ENCODE results near the gene TOMT.

TOMT gene

DNA sequence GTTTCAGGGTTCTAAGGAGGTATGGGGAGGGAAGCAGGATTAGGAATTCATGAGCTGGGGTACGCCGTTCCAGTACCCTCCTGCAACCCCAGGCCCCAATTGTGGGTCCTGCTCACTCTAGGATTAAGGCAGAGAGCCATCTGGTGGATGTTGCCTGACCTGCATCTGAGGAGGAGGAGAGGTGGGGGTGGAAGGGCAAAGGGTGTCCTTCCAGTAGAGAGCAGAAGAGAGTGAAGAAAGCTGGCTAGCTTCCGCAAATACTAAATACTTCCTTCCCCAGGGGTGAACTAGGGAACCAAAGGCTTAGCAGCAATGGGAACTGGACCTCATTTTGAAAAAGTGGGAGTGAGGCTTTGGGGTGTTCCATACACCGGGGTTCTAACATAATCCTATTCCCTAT lies 14.4 kb upstream of the TOMT start:
- FAIRE-seq (peak; percentile 92), DNase-seq (ENCODE audit: insufficient read length) (peak; percentile 55)
- 0 out of 2 replicates have a peak, but pooled peaks have one; percentile 22 for TF ChIP-seq POLR2A (IDR thresholded peaks at IDR 0.05; ENCODE audit: low read depth, low read length)
- TF ChIP-seq TAF1 (IDR thresholded peaks at IDR 0.05; ENCODE audit: borderline replicate concordance, low read depth, low read length): no peak

DNA sequence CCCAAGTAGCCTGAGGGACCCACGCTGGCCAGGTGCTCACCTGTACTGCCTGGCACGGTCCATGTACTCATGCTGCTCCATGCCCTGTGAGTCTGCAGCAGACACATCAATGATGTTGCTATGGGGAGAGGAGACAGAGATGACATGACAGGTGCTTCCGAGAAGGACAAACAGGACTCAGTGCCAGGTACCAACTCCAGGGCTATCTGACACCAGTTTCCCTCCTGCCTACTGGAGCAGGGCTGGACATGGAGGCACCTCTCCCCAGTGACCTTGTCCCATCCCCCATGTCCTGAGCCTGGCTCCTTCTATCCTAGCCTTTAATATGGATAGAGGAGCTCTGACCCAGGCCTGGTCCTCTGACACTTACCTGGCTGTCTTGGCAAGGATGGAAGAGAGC lies 7.0 kb upstream of the TOMT start:
- no peak for TF ChIP-seq POLR2A (IDR thresholded peaks at IDR 0.05; ENCODE audit: low read depth, low read length)
- no peak for TF ChIP-seq POLR2AphosphoS5 (IDR thresholded peaks at IDR 0.05; ENCODE audit: low read depth, low read length)
- no peak for TF ChIP-seq TAF1 (IDR thresholded peaks at IDR 0.05; ENCODE audit: borderline replicate concordance, low read depth, low read length)
- DNase-seq (ENCODE audit: insufficient read length): no peak
- FAIRE-seq: no peak

DNA sequence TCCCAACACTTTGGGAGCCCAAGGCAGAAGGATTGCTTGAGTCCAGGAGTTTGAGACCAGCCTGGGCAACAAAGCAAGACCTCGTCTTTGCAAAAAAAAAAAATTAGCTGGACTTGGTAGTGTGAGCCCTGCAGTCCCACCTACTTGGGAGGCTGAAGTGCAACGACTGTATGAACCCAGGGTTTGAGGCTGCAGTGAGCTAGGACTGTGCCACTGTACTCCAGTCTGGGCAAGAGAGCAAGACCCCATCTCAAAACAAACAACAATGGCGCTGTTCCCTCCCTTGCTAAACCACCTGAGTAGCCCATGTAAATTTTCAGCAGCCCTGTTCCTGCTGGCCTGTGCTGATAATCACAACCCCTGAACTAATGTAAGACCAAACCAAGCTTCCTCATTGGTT lies 5.7 kb upstream of the TOMT start:
- no peak for FAIRE-seq
- DNase-seq (ENCODE audit: insufficient read length): no peak
- no peak for TF ChIP-seq POLR2AphosphoS5 (IDR thresholded peaks at IDR 0.05; ENCODE audit: low read depth, low read length)
- TF ChIP-seq TAF1 (IDR thresholded peaks at IDR 0.05; ENCODE audit: borderline replicate concordance, low read depth, low read length): no peak
- TF ChIP-seq POLR2A (IDR thresholded peaks at IDR 0.05; ENCODE audit: low read depth, low read length): no peak

DNA sequence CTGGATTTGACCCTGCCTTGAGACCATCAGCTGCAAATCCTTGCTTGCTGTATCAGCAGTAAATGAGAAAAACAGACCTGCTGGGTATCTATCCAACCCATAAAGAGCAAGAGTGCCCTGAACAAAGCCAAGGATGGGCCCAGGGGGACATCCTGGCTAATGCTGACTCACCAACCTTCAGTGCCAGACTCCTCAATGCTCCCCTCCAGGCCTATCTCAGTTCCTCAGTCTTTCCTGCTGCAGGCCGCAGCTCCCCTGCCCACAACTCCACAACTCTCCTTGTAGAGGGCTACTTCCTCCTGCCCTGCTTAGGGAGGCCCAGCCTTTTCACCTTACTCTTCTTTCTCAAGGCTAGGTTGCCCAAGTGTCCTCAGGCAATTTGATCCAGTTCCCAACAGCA lies 5.3 kb upstream of the TOMT start:
- TF ChIP-seq POLR2AphosphoS5 (IDR thresholded peaks at IDR 0.05; ENCODE audit: low read depth, low read length) (no peak), POLR2A (IDR thresholded peaks at IDR 0.05; ENCODE audit: low read depth, low read length) (no peak), TAF1 (IDR thresholded peaks at IDR 0.05; ENCODE audit: borderline replicate concordance, low read depth, low read length) (no peak)
- FAIRE-seq (no peak), DNase-seq (ENCODE audit: insufficient read length) (no peak)

DNA sequence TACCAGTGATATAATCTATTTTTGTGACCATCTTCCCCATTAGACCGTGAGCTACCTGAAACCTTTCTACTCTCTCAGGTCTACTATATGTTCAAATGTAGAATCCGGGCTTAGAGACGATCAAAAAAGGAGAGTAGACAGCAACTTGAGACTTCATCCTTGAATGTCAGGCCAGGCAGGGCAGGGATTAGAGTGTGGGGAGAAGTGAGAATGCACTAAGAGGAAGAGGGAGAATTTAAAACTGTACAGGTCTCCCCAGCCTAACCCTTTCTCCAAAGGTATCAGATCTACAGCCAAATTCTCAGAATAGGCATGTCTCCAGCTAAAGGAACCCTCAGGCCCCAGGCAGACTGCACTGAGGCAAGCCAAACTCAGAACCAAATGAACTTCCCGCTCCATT lies 3.6 kb upstream of the TOMT start:
- DNase-seq (ENCODE audit: insufficient read length) (no peak), FAIRE-seq (no peak)
- TF ChIP-seq TAF1 (IDR thresholded peaks at IDR 0.05; ENCODE audit: borderline replicate concordance, low read depth, low read length): no peak
- TF ChIP-seq POLR2A (IDR thresholded peaks at IDR 0.05; ENCODE audit: low read depth, low read length): no peak
- no peak for TF ChIP-seq POLR2AphosphoS5 (IDR thresholded peaks at IDR 0.05; ENCODE audit: low read depth, low read length)

DNA sequence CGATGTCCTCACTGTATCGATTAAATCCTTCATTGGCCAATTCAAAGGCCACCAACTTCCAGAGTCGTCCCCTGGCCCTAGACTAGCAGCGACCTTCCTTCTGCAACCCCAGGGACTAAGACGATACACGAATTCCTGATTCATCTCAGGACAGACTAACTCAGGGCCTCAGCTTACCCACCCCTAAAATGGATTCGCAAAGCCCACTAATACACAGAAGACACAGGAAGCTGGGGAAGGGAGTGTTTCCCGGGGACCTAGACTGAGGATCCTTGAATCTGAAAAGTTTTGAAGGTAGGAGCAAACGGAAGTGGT lies 3.1 kb upstream of the TOMT start:
- TF ChIP-seq POLR2A (IDR thresholded peaks at IDR 0.05; ENCODE audit: low read depth, low read length): no peak
- TF ChIP-seq POLR2AphosphoS5 (IDR thresholded peaks at IDR 0.05; ENCODE audit: low read depth, low read length): no peak
- no peak for TF ChIP-seq TAF1 (IDR thresholded peaks at IDR 0.05; ENCODE audit: borderline replicate concordance, low read depth, low read length)
- FAIRE-seq: no peak
- DNase-seq (ENCODE audit: insufficient read length): no peak

DNA sequence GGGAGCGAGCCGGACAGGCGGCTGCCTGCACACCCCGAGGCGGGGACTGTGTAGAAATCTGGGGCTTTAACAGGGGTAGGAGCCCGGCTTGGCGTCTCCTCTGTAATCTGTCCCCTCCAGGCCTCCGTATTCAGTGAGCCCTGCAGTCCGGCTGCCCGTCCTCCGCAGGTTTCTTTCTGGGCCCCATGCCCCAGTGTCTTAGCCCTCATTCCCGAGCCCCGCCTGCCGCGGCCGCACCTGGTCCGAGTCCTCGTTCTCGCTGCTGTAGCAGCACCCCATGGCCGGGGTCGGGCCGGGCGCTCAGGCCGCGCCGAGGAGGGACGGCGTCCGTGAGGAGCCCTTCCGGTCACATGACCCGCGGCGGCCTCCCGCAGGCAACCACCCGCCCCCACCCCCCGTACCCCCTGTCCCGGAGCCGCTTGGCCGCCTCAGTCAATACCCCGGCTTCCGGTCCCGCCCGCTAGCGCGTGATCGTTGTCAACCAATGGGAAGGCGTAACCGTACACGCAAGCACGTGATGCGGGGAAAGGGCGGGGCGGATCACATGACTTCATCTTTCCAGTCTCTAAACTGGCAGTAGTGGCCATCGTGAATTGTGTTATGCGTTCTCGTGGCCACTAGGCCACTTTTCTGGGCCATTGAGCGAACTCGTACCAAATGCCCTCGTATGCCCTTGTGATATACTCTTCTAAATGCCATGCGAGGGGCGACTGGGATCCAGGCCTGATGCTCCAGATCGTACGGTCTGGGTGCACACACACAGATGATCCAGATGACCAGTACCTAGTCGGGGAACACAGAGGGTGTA lies 2.6 kb upstream of the TOMT start, which contains the start of gene LAMTOR1:
LAMTOR1 (minus strand) TSS at position 352 of the 808 bp plus-strand sequence; CDS start at position 279, 73 bp downstream.
- DNase-seq (ENCODE audit: insufficient read length) (peak; percentile 94), FAIRE-seq (peak; percentile 100)
- TF ChIP-seq POLR2AphosphoS5 (IDR thresholded peaks at IDR 0.05; ENCODE audit: low read depth, low read length): peak; percentile 91
- TF ChIP-seq TAF1 (IDR thresholded peaks at IDR 0.05; ENCODE audit: borderline replicate concordance, low read depth, low read length): peak; percentile 87
- TF ChIP-seq POLR2A (IDR thresholded peaks at IDR 0.05; ENCODE audit: low read depth, low read length): peak; percentile 97

DNA sequence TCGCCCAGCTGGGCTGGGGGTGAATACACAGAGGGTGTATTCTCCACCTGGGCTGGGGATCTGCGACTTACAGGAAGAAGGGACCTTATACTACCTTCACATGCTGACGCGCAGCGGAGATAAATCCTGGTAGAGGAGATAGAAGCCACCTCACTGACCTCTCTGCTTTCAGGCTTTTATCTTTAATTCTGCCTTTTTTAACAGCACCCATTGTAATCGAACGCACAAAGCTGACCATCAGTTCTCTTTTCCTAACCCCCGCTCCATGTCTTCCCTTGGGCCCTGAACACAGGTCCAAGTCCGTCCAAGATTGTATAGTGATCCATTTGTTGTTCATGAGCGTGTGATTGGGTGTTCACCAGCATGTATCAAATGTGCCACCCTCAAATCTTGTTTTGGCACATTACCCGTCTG lies 2.0 kb upstream of the TOMT start:
- FAIRE-seq: peak; percentile 48
- DNase-seq (ENCODE audit: insufficient read length): no peak
- TF ChIP-seq TAF1 (IDR thresholded peaks at IDR 0.05; ENCODE audit: borderline replicate concordance, low read depth, low read length) (no peak), POLR2AphosphoS5 (IDR thresholded peaks at IDR 0.05; ENCODE audit: low read depth, low read length) (no peak), POLR2A (IDR thresholded peaks at IDR 0.05; ENCODE audit: low read depth, low read length) (no peak)

DNA sequence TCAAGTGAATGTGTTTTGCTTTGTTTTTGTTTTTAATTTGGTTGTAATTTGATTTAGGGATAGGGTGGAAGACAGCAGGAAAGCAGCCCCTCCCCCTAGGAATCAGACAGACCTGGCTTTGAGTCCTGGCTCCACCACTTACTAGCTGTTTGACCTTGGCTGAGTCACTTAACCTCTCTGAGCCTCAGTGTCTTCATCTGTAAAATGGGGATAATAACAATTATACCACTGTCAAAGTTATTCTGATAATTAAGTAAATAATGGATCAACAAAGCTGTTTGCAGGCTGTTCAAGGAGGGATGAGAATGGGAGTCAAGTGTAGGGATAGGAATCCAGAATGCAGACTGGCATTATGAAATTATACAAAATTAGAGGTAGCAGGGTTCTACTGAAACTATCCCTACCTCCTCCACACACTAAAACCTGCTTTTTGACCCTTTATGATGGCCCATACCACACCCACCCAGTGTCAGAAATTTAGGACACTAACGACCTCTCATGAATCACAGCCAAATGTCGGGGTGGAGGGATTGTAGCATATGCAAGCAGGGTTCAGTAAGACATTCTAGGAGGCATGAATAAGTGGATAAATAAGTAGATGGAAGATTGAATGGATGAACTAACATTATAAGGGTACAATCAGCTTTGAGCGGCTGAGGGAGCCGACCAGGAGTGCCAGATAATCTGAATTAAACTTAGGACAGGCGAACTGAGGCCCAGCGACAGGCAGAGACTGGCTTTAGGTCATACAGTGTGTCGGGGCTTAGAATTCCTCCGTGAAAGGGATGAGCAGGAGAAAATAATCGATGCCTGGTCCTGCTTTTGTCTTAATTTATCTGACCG lies 5.8 kb downstream of the TOMT start:
- no peak for FAIRE-seq
- TF ChIP-seq POLR2AphosphoS5 (IDR thresholded peaks at IDR 0.05; ENCODE audit: low read depth, low read length): peak; percentile 2; the same call in 1 of the 2 replicates
- no peak for TF ChIP-seq TAF1 (IDR thresholded peaks at IDR 0.05; ENCODE audit: borderline replicate concordance, low read depth, low read length)
- no peak for TF ChIP-seq POLR2A (IDR thresholded peaks at IDR 0.05; ENCODE audit: low read depth, low read length)

DNA sequence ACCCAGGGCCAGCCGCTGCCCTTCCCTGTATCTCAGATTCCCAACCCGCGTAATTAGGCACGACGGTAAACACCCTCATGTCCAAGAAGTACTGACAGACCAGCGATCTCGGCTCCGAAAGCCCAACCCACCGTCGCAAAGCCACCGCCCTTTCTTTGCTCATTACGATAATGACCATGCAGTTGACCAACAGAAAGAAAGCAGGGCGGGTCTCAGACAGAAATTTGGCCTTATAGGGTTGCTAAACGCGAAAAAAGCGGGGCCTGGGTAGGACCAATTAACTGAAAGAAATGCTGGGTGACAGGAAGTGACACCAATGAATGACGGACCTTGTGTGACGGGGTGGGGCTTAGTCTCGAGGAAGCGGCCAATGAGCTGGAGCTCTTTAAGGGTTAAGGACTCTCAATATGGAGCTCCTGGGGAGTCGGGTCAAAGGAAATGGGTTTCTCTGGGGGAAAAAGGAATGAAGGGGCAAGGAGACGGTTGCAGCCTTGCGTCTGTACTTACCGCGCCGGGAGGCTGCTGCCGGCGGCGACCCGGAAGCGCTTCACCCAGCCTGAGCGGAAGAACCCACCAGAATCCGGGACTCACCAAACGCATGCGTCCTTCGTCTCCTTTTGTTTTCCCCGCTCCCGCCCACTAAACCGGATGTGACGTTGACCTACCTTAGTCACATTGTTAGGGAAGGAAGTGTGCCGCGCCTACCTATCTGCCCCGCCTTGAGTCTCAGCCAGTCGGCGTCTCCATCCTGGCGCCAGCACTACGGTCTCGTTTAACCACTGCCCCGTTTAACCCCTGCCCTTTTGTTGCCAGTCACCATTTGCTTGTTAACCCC lies 6.6 kb downstream of the TOMT start, which contains the start of gene ANAPC15:
ANAPC15 (minus strand) TSS at position 553 of the 835 bp plus-strand sequence. CDS start 1,419 bp downstream, outside the sequence.
- TF ChIP-seq POLR2AphosphoS5 (IDR thresholded peaks at IDR 0.05; ENCODE audit: low read depth, low read length) (peak; percentile 99), POLR2A (IDR thresholded peaks at IDR 0.05; ENCODE audit: low read depth, low read length) (peak; percentile 98), TAF1 (IDR thresholded peaks at IDR 0.05; ENCODE audit: borderline replicate concordance, low read depth, low read length) (peak; percentile 84)
- DNase-seq (ENCODE audit: insufficient read length) (peak; percentile 65), FAIRE-seq (peak; percentile 100)

More for the DNA sequence above, 5.8 kb downstream of the TOMT start:
- DNase-seq (ENCODE audit: insufficient read length): no peak

All from GM12892 (cell line).